ENCODE data around the gene CAAP1.
"Not testable (repeated sequence)": the region's sequence is repeated elsewhere in the genome, so short reads cannot be mapped to it uniquely, and the experiment has no call there.

Gene CAAP1

GRCh38 chr9:26888271-26888670, 4.3 kb downstream of the CAAP1 start:
- ATAC-seq = no peak
- Mint-ChIP-seq H3K36me3 (ENCODE audit: low read depth) (peaks cover 31% of the 10 kb centered on the region), H3K4me3 (no peak overlapping the region), H3K27ac (no peak overlapping the region), H3K4me1 (peaks cover 44% of the 10 kb centered on the region), H3K9me3 (no peaks in the 10 kb centered on the region), H3K27me3 (no peaks in the 10 kb centered on the region)
- DNase-seq = no peak

GRCh38 chr9:26882154-26882553, 10.4 kb downstream of the CAAP1 start:
- Mint-ChIP-seq H3K36me3 (ENCODE audit: low read depth) (peaks cover 67% of the 10 kb centered on the region), H3K27me3 (no peaks in the 10 kb centered on the region), H3K4me3 (no peak overlapping the region), H3K4me1 (no peaks in the 10 kb centered on the region), H3K27ac (no peak overlapping the region), H3K9me3 (peaks cover 27% of the 10 kb centered on the region)
- ATAC-seq (no peak), DNase-seq (no peak)

GRCh38 chr9:26880262-26880661, 12.3 kb downstream of the CAAP1 start:
- no peak for ATAC-seq
- Mint-ChIP-seq H3K36me3 (ENCODE audit: low read depth) (peaks cover 65% of the 10 kb centered on the region), H3K27ac (no peak overlapping the region)

GRCh38 chr9:26875155-26875554, 17.4 kb downstream of the CAAP1 start:
- H3K36me3 Mint-ChIP-seq (ENCODE audit: low read depth) = peaks cover 33% of the 10 kb centered on the region

More at GRCh38 chr9:26880262-26880661, 12.3 kb downstream of the CAAP1 start:
- Mint-ChIP-seq H3K9me3 (peaks cover 27% of the 10 kb centered on the region), H3K27me3 (no peaks in the 10 kb centered on the region), H3K4me1 (no peaks in the 10 kb centered on the region), H3K4me3 (no peak overlapping the region)
- no peak for DNase-seq

GRCh38 chr9:26870292-26870691, 22.3 kb downstream of the CAAP1 start:
- Mint-ChIP-seq H3K9me3 (no peaks in the 10 kb centered on the region), H3K27me3 (no peaks in the 10 kb centered on the region), H3K36me3 (ENCODE audit: low read depth) (peaks cover 12% of the 10 kb centered on the region), H3K27ac (no peak overlapping the region), H3K4me3 (no peak overlapping the region), H3K4me1 (no peaks in the 10 kb centered on the region)
- DNase-seq = no peak
- no peak for ATAC-seq

More at GRCh38 chr9:26875155-26875554, 17.4 kb downstream of the CAAP1 start:
- H3K27me3 Mint-ChIP-seq, H3K4me3 Mint-ChIP-seq, DNase-seq, H3K27ac Mint-ChIP-seq, ATAC-seq, H3K4me1 Mint-ChIP-seq: not testable (repeated sequence)
- peaks cover 16% of the 10 kb centered on the region for H3K9me3 Mint-ChIP-seq

- Mint-ChIP-seq H3K36me3 (ENCODE audit: low read depth) (peaks cover 12% of the 10 kb centered on the region), H3K4me3 (no peak overlapping the region), H3K9me3 (no peaks in the 10 kb centered on the region), H3K27ac (no peak overlapping the region), H3K4me1 (no peaks in the 10 kb centered on the region), H3K27me3 (no peaks in the 10 kb centered on the region)
- ATAC-seq (no peak), DNase-seq (no peak)
These were observed 29.5 kb downstream of the CAAP1 start for GRCh38 chr9:26863074-26863473.

- no peaks in the 10 kb centered on the region for H3K9me3 Mint-ChIP-seq
- no peak for DNase-seq
- no peak for ATAC-seq
- H3K4me1 Mint-ChIP-seq = no peaks in the 10 kb centered on the region
- H3K27ac Mint-ChIP-seq = no peak overlapping the region
- peaks cover 32% of the 10 kb centered on the region for H3K36me3 Mint-ChIP-seq (ENCODE audit: low read depth)
- no peak overlapping the region for H3K4me3 Mint-ChIP-seq
- no peaks in the 10 kb centered on the region for H3K27me3 Mint-ChIP-seq
These were observed 36.1 kb downstream of the CAAP1 start for GRCh38 chr9:26856413-26857032.

- DNase-seq = no peak
- Mint-ChIP-seq H3K27me3 (no peaks in the 10 kb centered on the region), H3K4me1 (no peaks in the 10 kb centered on the region), H3K9me3 (no peaks in the 10 kb centered on the region), H3K36me3 (ENCODE audit: low read depth) (peaks cover 18% of the 10 kb centered on the region), H3K4me3 (no peak overlapping the region), H3K27ac (no peak overlapping the region)
- ATAC-seq = no peak
These were observed 41.6 kb downstream of the CAAP1 start for GRCh38 chr9:26850995-26851394.

GRCh38 chr9:26833792-26834191, 58.8 kb downstream of the CAAP1 start:
- Mint-ChIP-seq H3K36me3 (ENCODE audit: low read depth) (peaks cover 10% of the 10 kb centered on the region), H3K4me1 (no peaks in the 10 kb centered on the region), H3K27me3 (no peaks in the 10 kb centered on the region), H3K27ac (no peak overlapping the region), H3K4me3 (no peak overlapping the region), H3K9me3 (no peaks in the 10 kb centered on the region)
- no peak for DNase-seq
- ATAC-seq = no peak

GRCh38 chr9:26828391-26828955, 64.1 kb downstream of the CAAP1 start:
- H3K36me3 Mint-ChIP-seq (ENCODE audit: low read depth); H3K27me3 Mint-ChIP-seq; DNase-seq; H3K27ac Mint-ChIP-seq; H3K9me3 Mint-ChIP-seq; ATAC-seq; H3K4me1 Mint-ChIP-seq; H3K4me3 Mint-ChIP-seq: not testable (repeated sequence)

GRCh38 chr9:26814799-26815198, 77.8 kb downstream of the CAAP1 start:
- DNase-seq (no peak), ATAC-seq (no peak)
- H3K4me3 Mint-ChIP-seq = no peak overlapping the region
- peaks cover 12% of the 10 kb centered on the region for H3K27me3 Mint-ChIP-seq
- H3K27ac Mint-ChIP-seq = no peak overlapping the region
- peaks cover 4% of the 10 kb centered on the region for H3K9me3 Mint-ChIP-seq
- no peaks in the 10 kb centered on the region for H3K4me1 Mint-ChIP-seq
- H3K36me3 Mint-ChIP-seq (ENCODE audit: low read depth) = no peaks in the 10 kb centered on the region

- Mint-ChIP-seq H3K27ac (no peak overlapping the region), H3K27me3 (peaks cover 15% of the 10 kb centered on the region), H3K9me3 (peaks cover 4% of the 10 kb centered on the region), H3K4me3 (no peak overlapping the region), H3K36me3 (ENCODE audit: low read depth) (no peaks in the 10 kb centered on the region), H3K4me1 (no peaks in the 10 kb centered on the region)
- no peak for ATAC-seq
- DNase-seq = no peak
These were observed 79.4 kb downstream of the CAAP1 start for GRCh38 chr9:26813247-26813646.

GRCh38 chr9:26812217-26812616, 80.4 kb downstream of the CAAP1 start:
- DNase-seq (no peak), ATAC-seq (no peak)
- Mint-ChIP-seq H3K4me3 (no peak overlapping the region), H3K4me1 (no peaks in the 10 kb centered on the region), H3K9me3 (peaks cover 4% of the 10 kb centered on the region), H3K36me3 (ENCODE audit: low read depth) (no peaks in the 10 kb centered on the region), H3K27me3 (peaks cover 15% of the 10 kb centered on the region), H3K27ac (no peak overlapping the region)

- no peaks in the 10 kb centered on the region for H3K36me3 Mint-ChIP-seq (ENCODE audit: low read depth)
- H3K4me1 Mint-ChIP-seq = no peaks in the 10 kb centered on the region
- H3K27ac Mint-ChIP-seq = no peak overlapping the region
- DNase-seq (no peak), ATAC-seq (no peak)
- H3K27me3 Mint-ChIP-seq = peaks cover 15% of the 10 kb centered on the region
- peaks cover 4% of the 10 kb centered on the region for H3K9me3 Mint-ChIP-seq
- H3K4me3 Mint-ChIP-seq = no peak overlapping the region
These were observed 81.5 kb downstream of the CAAP1 start for GRCh38 chr9:26811106-26811505.

- no peaks in the 10 kb centered on the region for H3K4me1 Mint-ChIP-seq
- no peak overlapping the region for H3K27ac Mint-ChIP-seq
- H3K4me3 Mint-ChIP-seq = no peak overlapping the region
- H3K36me3 Mint-ChIP-seq (ENCODE audit: low read depth) = no peaks in the 10 kb centered on the region
- H3K27me3 Mint-ChIP-seq = peaks cover 15% of the 10 kb centered on the region
- DNase-seq (no peak), ATAC-seq (no peak)
- H3K9me3 Mint-ChIP-seq = peaks cover 4% of the 10 kb centered on the region
These were observed 82.8 kb downstream of the CAAP1 start for GRCh38 chr9:26809795-26810194.

Measured in activated naive CD8-positive, alpha-beta T cell treated with anti-CD3 and anti-CD28 coated beads, Interleukin-2, amount 50 U/mL, for 24 hours (primary cell).